OCI-LY7 (cell line): ENCODE data around the gene DOCK3. TPM values are rescaled to one million over a fixed set of nuclear protein-coding genes. Genes with fewer than 3 reads are reported as not detected.

ENCODE experiments used
- BruUV-seq: library from RNA; stranded (reverse); fragments of 400-500 nt; replicated peaks from 2 replicates; lab custom pipeline; 2021; lab: Mats Ljungman, UMichigan
- CTCF ChIA-PET: fragments of 300-600 bp; sonication (Branson Sonifier 250); formaldehyde crosslinking; loops from one replicate; lab custom pipeline; 2022; ENCODE audit warnings: antibody characterized with exemption; ENCODE audit not compliant: unreplicated experiment; lab: Charles Lee
- POLR2A ChIA-PET: fragments of 300-600 bp; sonication (Branson Sonifier 250); formaldehyde crosslinking; loops from one replicate; lab custom pipeline; 2022; ENCODE audit warnings: antibody characterized with exemption; lab: Charles Lee
- DNase-seq: peaks from one replicate; pipeline ENCODE4 v3.0.0-alpha.2; 2015; ENCODE audit warnings: low spot score
- H2AFZ ChIP-seq: fragments of 200-600 bp; sonication (generic), shearing (Covaris generic); 2 replicates; pipeline ENCODE4 v1.6.1; 2014; ENCODE audit warnings: mild to moderate bottlenecking, antibody characterized with exemption, low read length, moderate library complexity
- H3K27ac ChIP-seq: fragments of 200-600 bp; sonication (generic); 2 replicates; pipeline ENCODE4 v1.5.1; 2014; ENCODE audit warnings: mixed run types, low read depth, mild to moderate bottlenecking, moderate library complexity, low read length, inconsistent platforms; ENCODE audit not compliant: poor library complexity, severe bottlenecking
- H3K36me3 ChIP-seq: fragments of 200-600 bp; sonication (generic); 2 replicates; pipeline ENCODE4 v1.6.1; 2014; ENCODE audit warnings: mild to moderate bottlenecking, antibody characterized with exemption, low read length, moderate library complexity, mixed read lengths; ENCODE audit not compliant: insufficient read depth
- H3K4me1 ChIP-seq: fragments of 200-600 bp; sonication (generic); 2 replicates; pipeline ENCODE4 v1.5.1; 2014; ENCODE audit warnings: mild to moderate bottlenecking, low read length; ENCODE audit not compliant: insufficient read depth, poor library complexity, severe bottlenecking
- H3K4me2 ChIP-seq: fragments of 200-600 bp; sonication (generic); 2 replicates; pipeline ENCODE4 v1.6.1; 2014; ENCODE audit warnings: mild to moderate bottlenecking, low read length
- H3K4me3 ChIP-seq: fragments of 200-600 bp; sonication (generic); 2 replicates; pipeline ENCODE4 v1.5.1; 2014; ENCODE audit warnings: mild to moderate bottlenecking, low read depth, low read length; ENCODE audit not compliant: poor library complexity, severe bottlenecking
- H3K79me2 ChIP-seq: fragments of 200-600 bp; sonication (generic); 2 replicates; pipeline ENCODE4 v1.6.1; 2016; ENCODE audit warnings: low read depth, mild to moderate bottlenecking, low read length, moderate library complexity, mixed read lengths; ENCODE audit not compliant: insufficient read depth
- H3K9me2 ChIP-seq: fragments of 200-600 bp; sonication (generic); 2 replicates; pipeline ENCODE4 v1.6.1; 2016; ENCODE audit warnings: mild to moderate bottlenecking, low read length, mixed read lengths; ENCODE audit not compliant: insufficient read depth
- H3K9me3 ChIP-seq: fragments of 200-600 bp; sonication (generic); 2 replicates; pipeline ENCODE4 v1.6.1; 2014; ENCODE audit warnings: mild to moderate bottlenecking, mixed run types, low read length, mixed read lengths
- H4K20me1 ChIP-seq: fragments of 200-600 bp; sonication (generic); 2 replicates; pipeline ENCODE4 v1.6.1; 2014; ENCODE audit warnings: mild to moderate bottlenecking, antibody characterized with exemption, low read length, moderate library complexity, mixed read lengths; ENCODE audit not compliant: insufficient read depth
- EZH2phosphoT487 ChIP-seq: fragments of 200-600 bp; sonication (generic); IDR thresholded peaks from 2 replicates; pipeline ENCODE4 v1.6.1; 2018; ENCODE audit warnings: low read depth, borderline replicate concordance, mild to moderate bottlenecking, mixed run types, antibody characterized with exemption, low read length, moderate library complexity, mixed read lengths
- intact Hi-C: fragments of 100-400 bp; cut with micrococcal nuclease; formaldehyde crosslinking; loops from one replicate; pipeline ENCODE4 v1.10.0; 2022; ENCODE audit not compliant: unreplicated experiment
- total RNA-seq, 2 experiments: library from RNA; depleted of rRNA in 1 of 2; stranded (reverse); fragments of >200 nt in 1 of 2; shearing (Covaris generic) in 1 of 2; gene quantifications; 2 replicates each; pipeline ENCODE4 v1.2.3, GENCODE V29; 2014 to 2022
- TF ChIP-seq, protein P1 (sequence below): fragments of 200-600 bp; sonication (generic); conservative IDR thresholded peaks from 2 replicates; pipeline ENCODE4 v1.5.1; 2014; ENCODE audit warnings: mild to moderate bottlenecking, antibody characterized with exemption, low read length, moderate library complexity, mixed read lengths

The DOCK3 gene
- total RNA-seq, 2 experiments from 2014 or later = not detected

GRCh38 chr3:50650018-50650417 lies 24.7 kb upstream of the DOCK3 start:
- no peak for DNase-seq
- intact Hi-C loops = no loop called here
- Histone ChIP-seq H3K79me2 (no peaks in the 10 kb centered on the region), H3K27ac (no peak overlapping the region), H3K9me2 (no peaks in the 10 kb centered on the region), H3K36me3 (no peaks in the 10 kb centered on the region), H3K9me3 (no peaks in the 10 kb centered on the region), H2AFZ (no peak overlapping the region), H3K4me2 (no peak overlapping the region), H4K20me1 (no peaks in the 10 kb centered on the region), H3K4me1 (no peaks in the 10 kb centered on the region), H3K4me3 (no peak overlapping the region)
- CTCF ChIA-PET = no interaction called here
- POLR2A ChIA-PET = no interaction called here
- BruUV-seq = no TSS peak
- no peak for TF ChIP-seq EZH2phosphoT487
- TF ChIP-seq, protein P1, sequence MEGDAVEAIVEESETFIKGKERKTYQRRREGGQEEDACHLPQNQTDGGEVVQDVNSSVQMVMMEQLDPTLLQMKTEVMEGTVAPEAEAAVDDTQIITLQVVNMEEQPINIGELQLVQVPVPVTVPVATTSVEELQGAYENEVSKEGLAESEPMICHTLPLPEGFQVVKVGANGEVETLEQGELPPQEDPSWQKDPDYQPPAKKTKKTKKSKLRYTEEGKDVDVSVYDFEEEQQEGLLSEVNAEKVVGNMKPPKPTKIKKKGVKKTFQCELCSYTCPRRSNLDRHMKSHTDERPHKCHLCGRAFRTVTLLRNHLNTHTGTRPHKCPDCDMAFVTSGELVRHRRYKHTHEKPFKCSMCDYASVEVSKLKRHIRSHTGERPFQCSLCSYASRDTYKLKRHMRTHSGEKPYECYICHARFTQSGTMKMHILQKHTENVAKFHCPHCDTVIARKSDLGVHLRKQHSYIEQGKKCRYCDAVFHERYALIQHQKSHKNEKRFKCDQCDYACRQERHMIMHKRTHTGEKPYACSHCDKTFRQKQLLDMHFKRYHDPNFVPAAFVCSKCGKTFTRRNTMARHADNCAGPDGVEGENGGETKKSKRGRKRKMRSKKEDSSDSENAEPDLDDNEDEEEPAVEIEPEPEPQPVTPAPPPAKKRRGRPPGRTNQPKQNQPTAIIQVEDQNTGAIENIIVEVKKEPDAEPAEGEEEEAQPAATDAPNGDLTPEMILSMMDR = no peak

GRCh38 chr3:50651445-50651844 lies 23.3 kb upstream of the DOCK3 start:
- POLR2A ChIA-PET = interaction anchor here (0.7 to 0.9 kb wide), 3 partner anchors 10 to 88 kb away, joined by 3 to 4 read pairs (median 4); no protein-coding TSS in a partner anchor
- TF ChIP-seq, protein P1 = no peak
- TF ChIP-seq EZH2phosphoT487 = no peak
- intact Hi-C loops = no loop called here
- H3K9me3 ChIP-seq = no peaks in the 10 kb centered on the region
- no peaks in the 10 kb centered on the region for H4K20me1 ChIP-seq
- H3K4me1 ChIP-seq = no peaks in the 10 kb centered on the region
- no peaks in the 10 kb centered on the region for H3K79me2 ChIP-seq
- H2AFZ ChIP-seq = no peak overlapping the region
- no peak for DNase-seq
- CTCF ChIA-PET = interaction anchor here (1.1 kb wide), 1 partner anchor 35 kb away, joined by 3 read pairs; the partner anchor contains the start of gene MAPKAPK3
- H3K4me3 ChIP-seq = no peak overlapping the region
- BruUV-seq = no TSS peak
- H3K9me2 ChIP-seq = no peaks in the 10 kb centered on the region
- H3K4me2 ChIP-seq = no peak overlapping the region
- no peak overlapping the region for H3K27ac ChIP-seq
- no peaks in the 10 kb centered on the region for H3K36me3 ChIP-seq

DNA sequence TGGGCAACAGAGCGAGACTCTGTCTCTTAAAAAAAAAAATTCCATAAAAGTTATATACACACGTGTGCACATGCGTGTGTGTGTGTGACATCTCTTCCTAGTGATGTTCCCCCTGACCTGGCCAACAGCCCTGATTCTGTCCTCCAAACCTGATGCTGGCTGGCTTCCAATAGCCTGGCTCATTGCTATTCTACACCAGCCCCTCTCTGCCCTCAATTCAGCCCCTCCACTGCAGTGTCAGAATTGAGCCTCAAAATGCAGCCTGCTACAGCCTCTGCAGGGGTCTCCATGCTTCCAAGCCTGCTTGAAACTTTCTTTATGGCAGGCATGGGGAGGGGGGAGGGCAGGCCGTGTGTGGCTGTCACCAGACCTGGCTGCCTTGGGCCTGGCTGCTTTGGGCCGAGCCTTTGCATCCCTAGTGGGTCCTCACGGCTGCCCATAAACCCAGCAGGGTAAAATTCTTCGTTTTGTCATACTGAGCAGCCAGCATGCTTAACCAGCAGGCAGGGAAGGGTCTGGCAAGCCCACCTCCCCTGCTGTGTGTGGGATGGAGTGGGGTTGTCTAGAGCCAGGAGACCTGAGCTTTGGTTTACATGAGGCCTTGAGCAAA lies 22.7 kb upstream of the DOCK3 start:
- TF ChIP-seq EZH2phosphoT487 = no peak
- TF ChIP-seq, protein P1 = no peak
- DNase-seq = no peak
- H3K79me2 ChIP-seq = no peaks in the 10 kb centered on the region
- no peaks in the 10 kb centered on the region for H4K20me1 ChIP-seq
- POLR2A ChIA-PET = interaction anchor here (0.7 to 0.9 kb wide), 3 partner anchors 11 to 89 kb away, joined by 3 to 4 read pairs (median 4); no protein-coding TSS in a partner anchor
- H3K9me2 ChIP-seq = no peaks in the 10 kb centered on the region
- no peak overlapping the region for H2AFZ ChIP-seq
- H3K4me1 ChIP-seq = no peaks in the 10 kb centered on the region
- no peak overlapping the region for H3K4me2 ChIP-seq
- no peak overlapping the region for H3K27ac ChIP-seq
- intact Hi-C loops = loop anchor here (1.0 kb wide), 1 partner anchor 36 kb away; no protein-coding TSS in a partner anchor
- no peaks in the 10 kb centered on the region for H3K9me3 ChIP-seq
- BruUV-seq = no TSS peak
- CTCF ChIA-PET = interaction anchor here (1.0 to 1.9 kb wide), 4 partner anchors 21 to 61 kb away, joined by 3 to 21 read pairs (median 4); partner anchors contain the start of gene MAPKAPK3
- H3K4me3 ChIP-seq = no peak overlapping the region
- H3K36me3 ChIP-seq = no peaks in the 10 kb centered on the region
